ENCODE data around the gene MOCS1.

DNA sequence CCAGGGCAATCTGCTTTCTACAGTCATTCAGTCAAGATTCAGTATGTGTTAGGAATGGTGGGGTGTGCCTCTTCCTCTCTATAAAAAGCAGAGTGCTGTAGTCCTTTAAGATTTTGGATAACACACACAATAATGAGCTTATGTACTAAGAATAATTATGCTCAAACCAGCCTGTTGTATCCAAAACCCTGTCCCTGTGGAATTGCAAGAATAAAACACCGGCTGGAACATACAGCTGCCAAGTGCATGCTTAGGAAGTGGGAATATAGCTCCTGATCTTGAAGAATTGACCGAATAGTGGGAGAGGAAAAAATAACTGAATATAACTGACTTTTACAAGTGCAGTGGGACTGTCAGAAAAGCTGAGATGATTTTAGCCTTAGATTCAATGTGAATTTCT is 979 bp upstream of the MOCS1 start:
- no peak for TF ChIP-seq POLR2A (IDR thresholded peaks at IDR 0.05)
- TF ChIP-seq, protein P1, sequence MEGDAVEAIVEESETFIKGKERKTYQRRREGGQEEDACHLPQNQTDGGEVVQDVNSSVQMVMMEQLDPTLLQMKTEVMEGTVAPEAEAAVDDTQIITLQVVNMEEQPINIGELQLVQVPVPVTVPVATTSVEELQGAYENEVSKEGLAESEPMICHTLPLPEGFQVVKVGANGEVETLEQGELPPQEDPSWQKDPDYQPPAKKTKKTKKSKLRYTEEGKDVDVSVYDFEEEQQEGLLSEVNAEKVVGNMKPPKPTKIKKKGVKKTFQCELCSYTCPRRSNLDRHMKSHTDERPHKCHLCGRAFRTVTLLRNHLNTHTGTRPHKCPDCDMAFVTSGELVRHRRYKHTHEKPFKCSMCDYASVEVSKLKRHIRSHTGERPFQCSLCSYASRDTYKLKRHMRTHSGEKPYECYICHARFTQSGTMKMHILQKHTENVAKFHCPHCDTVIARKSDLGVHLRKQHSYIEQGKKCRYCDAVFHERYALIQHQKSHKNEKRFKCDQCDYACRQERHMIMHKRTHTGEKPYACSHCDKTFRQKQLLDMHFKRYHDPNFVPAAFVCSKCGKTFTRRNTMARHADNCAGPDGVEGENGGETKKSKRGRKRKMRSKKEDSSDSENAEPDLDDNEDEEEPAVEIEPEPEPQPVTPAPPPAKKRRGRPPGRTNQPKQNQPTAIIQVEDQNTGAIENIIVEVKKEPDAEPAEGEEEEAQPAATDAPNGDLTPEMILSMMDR (IDR thresholded peaks at IDR 0.05 in 4 of 5, conservative IDR thresholded peaks at IDR 0.05 in 1 of 5) = no peak
